ENCODE data around the gene TMEM220.

TMEM220 gene

GRCh38 chr17:10754109-10754508 is 24.3 kb upstream of the TMEM220 start:
- Histone ChIP-seq H3K27me3 (replicated peaks) (no peaks in the 10 kb centered on the region), H3K4me3 (ENCODE audit: low read depth, low read length) (no peak overlapping the region), H3K36me3 (replicated peaks) (no peaks in the 10 kb centered on the region), H3K27ac (no peak overlapping the region)
- in situ Hi-C loops (cut with HindIII; ENCODE audit: low pct_ligation_motif_present, low sequenced_read_pairs), result no loop called here
- TF ChIP-seq CTCF (IDR thresholded peaks at IDR 0.05; ENCODE audit: low read depth, low read length, missing control alignments), result peak; percentile 59
- DNase-seq, result peak; percentile 6

DNA sequence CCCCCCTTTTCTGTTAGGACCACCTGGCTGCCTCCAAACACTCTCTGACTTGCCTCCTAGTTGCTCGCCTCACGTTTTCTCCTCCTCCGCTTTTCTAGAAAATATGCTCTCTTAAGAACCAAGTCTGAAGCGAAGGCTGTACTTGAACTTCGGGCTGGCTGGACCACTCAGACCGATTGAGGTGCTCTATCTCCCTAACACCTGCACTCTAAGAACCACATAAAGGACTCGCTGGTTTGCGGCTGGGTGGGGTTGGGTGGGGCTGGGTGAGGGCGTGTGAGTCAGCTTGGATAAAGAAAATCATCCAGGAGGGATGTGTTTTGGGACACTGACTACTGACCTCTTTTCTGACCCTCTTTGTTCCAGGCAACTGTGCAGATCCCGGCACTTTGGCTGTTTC is 22.9 kb upstream of the TMEM220 start:
- no peak for TF ChIP-seq CTCF (IDR thresholded peaks at IDR 0.05; ENCODE audit: low read depth, low read length, missing control alignments)
- H3K27ac ChIP-seq, result no peak overlapping the region
- H3K36me3 ChIP-seq (replicated peaks), result no peaks in the 10 kb centered on the region
- H3K4me3 ChIP-seq (ENCODE audit: low read depth, low read length), result no peak overlapping the region
- H3K27me3 ChIP-seq (replicated peaks), result no peaks in the 10 kb centered on the region
- in situ Hi-C loops (cut with HindIII; ENCODE audit: low pct_ligation_motif_present, low sequenced_read_pairs), result no loop called here
- no peak for DNase-seq

DNA sequence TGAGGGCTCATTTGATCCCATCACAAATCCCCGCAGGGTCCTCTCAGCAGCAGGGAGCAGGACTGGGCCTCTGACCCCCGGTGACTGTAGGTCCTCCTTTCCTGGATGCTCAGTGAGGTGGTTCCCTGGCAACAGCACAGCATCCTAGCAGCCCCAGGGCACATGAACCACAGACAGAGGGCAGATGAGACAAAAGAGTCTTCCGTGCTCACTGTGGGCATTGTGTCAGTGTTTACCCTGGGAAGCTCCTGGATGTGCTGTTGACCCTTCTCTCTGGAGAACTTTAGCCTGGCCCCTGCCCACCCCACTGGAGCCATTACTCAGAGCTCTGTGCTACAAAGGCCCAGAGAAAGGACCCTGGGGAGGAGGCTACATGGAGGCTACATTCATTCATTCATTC is 21.7 kb upstream of the TMEM220 start:
- no peak overlapping the region for H3K4me3 ChIP-seq (ENCODE audit: low read depth, low read length)
- no peak overlapping the region for H3K27ac ChIP-seq
- TF ChIP-seq CTCF (IDR thresholded peaks at IDR 0.05; ENCODE audit: low read depth, low read length, missing control alignments), result no peak
- no peaks in the 10 kb centered on the region for H3K36me3 ChIP-seq (replicated peaks)
- in situ Hi-C loops (cut with HindIII; ENCODE audit: low pct_ligation_motif_present, low sequenced_read_pairs), result no loop called here
- H3K27me3 ChIP-seq (replicated peaks), result no peaks in the 10 kb centered on the region
- DNase-seq, result no peak

GRCh38 chr17:10750210-10750609 is 20.4 kb upstream of the TMEM220 start:
- Histone ChIP-seq H3K27me3 (replicated peaks) (no peaks in the 10 kb centered on the region), H3K4me3 (ENCODE audit: low read depth, low read length) (no peak overlapping the region), H3K27ac (no peak overlapping the region), H3K36me3 (replicated peaks) (no peaks in the 10 kb centered on the region)
- no peak for TF ChIP-seq CTCF (IDR thresholded peaks at IDR 0.05; ENCODE audit: low read depth, low read length, missing control alignments)
- no peak for DNase-seq
- in situ Hi-C loops (cut with HindIII; ENCODE audit: low pct_ligation_motif_present, low sequenced_read_pairs), result no loop called here

GRCh38 chr17:10748531-10749181 is 18.8 kb upstream of the TMEM220 start:
- TF ChIP-seq CTCF (IDR thresholded peaks at IDR 0.05; ENCODE audit: low read depth, low read length, missing control alignments), result no peak
- DNase-seq, result no peak
- Histone ChIP-seq H3K27me3 (replicated peaks) (no peaks in the 10 kb centered on the region), H3K4me3 (ENCODE audit: low read depth, low read length) (no peak overlapping the region), H3K27ac (no peak overlapping the region), H3K36me3 (replicated peaks) (no peaks in the 10 kb centered on the region)
- in situ Hi-C loops (cut with HindIII; ENCODE audit: low pct_ligation_motif_present, low sequenced_read_pairs), result loop anchor here (25.0 kb wide), 1 partner anchor 1239 kb away; the partner anchor contains the start of gene ZNF18

GRCh38 chr17:10745231-10745630 is 15.4 kb upstream of the TMEM220 start:
- no peak for TF ChIP-seq CTCF (IDR thresholded peaks at IDR 0.05; ENCODE audit: low read depth, low read length, missing control alignments)

More at GRCh38 chr17:10745231-10745630, 15.4 kb upstream of the TMEM220 start:
- no peak overlapping the region for H3K27ac ChIP-seq
- H3K4me3 ChIP-seq (ENCODE audit: low read depth, low read length), result no peak overlapping the region
- H3K27me3 ChIP-seq (replicated peaks), result no peaks in the 10 kb centered on the region
- no peak for DNase-seq
- H3K36me3 ChIP-seq (replicated peaks), result no peaks in the 10 kb centered on the region
- in situ Hi-C loops (cut with HindIII; ENCODE audit: low pct_ligation_motif_present, low sequenced_read_pairs), result loop anchor here (25.0 kb wide), 1 partner anchor 1242 kb away; the partner anchor contains the start of gene ZNF18
